Rectal smooth muscle tissue (tissue), 1 donor: ENCODE data around the gene FOSL2.

Experiments used
- H3K27ac ChIP-seq: one replicate; pipeline ENCODE4 v1.7.0; 2013; ENCODE audit warnings: low read depth, low read length, inconsistent platforms
- H3K27me3 ChIP-seq: one replicate; pipeline ENCODE4 v1.7.0; 2013; ENCODE audit warnings: low read length; ENCODE audit not compliant: control insufficient read depth, insufficient read depth
- H3K36me3 ChIP-seq: one replicate; pipeline ENCODE4 v1.7.0; 2013; ENCODE audit warnings: low read length; ENCODE audit not compliant: control insufficient read depth, insufficient read depth
- H3K4me1 ChIP-seq: one replicate; pipeline ENCODE4 v1.7.0; 2013; ENCODE audit warnings: low read length; ENCODE audit not compliant: control insufficient read depth, insufficient read depth
- H3K4me3 ChIP-seq: one replicate; pipeline ENCODE4 v1.7.0; 2013; ENCODE audit warnings: low read length
- H3K9ac ChIP-seq: one replicate; pipeline ENCODE4 v1.7.0; 2013; ENCODE audit warnings: low read length

Gene FOSL2

DNA sequence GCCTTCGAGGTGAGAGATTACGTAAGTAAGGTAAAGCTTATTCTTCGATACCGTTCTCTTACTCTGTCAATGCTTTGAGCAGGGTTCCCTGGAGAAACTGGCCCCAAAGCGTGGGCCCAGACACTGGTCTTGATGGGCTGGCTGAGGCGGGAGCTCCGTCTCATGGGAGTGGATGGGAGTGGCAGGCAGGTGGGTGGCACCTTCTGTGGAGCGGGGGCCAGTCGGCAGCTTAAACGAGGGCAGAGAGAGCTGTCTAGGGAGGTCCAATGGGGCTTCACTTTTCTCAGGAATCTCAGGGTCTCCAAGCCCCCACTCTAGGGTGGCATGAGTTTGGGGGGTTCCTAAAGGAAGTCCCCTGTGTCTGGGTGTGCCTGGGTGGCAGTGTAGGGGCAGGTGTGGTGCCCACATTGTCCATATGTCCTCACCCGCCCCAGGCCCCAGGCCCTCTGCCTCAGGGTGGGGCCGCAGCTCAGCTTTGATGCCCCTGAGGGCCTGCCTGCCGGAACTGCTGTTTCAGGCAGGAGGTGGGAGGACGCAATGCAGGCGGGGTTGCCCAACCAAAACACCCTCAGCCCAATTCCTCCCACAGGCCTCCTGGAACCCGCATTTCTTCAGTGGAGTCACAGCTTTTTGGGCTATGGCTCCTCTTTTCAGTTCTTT, 32.5 kb upstream of the FOSL2 start:
- H3K36me3 ChIP-seq = no peaks in the 10 kb centered on the region
- peaks cover 15% of the 10 kb centered on the region for H3K4me1 ChIP-seq
- no peak overlapping the region for H3K27ac ChIP-seq
- H3K27me3 ChIP-seq = no peaks in the 10 kb centered on the region
- H3K9ac ChIP-seq = no peak overlapping the region
- H3K4me3 ChIP-seq = no peak overlapping the region

DNA sequence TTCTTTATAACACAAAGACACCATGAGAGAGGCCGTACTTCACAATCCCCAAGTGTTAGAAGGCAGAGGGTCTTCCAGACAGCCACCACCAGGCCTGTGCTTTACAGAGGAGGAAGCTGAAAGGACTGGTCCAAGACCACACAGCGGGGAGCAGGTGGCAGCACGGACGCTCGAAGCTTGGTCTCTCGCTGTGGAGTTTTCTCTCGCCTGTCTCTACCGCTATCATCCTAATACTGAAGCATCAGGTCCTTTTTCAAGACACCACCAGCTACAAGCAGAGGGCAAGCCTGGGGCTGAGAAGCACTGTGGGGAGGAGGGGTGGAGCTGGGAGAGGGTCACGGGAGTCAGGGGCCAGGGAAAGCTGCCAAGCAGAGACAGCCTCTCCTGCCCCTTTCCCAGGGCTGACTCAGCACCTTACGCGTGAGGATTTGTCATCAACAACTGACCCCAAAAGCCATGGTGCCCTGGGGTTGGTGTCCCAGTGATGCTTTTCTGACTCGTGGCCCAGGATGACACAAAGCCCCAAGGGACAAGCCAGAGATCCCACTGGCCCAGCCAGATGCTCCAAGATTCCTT, 31.9 kb upstream of the FOSL2 start:
- no peaks in the 10 kb centered on the region for H3K36me3 ChIP-seq
- H3K27me3 ChIP-seq = no peaks in the 10 kb centered on the region
- no peak overlapping the region for H3K27ac ChIP-seq
- H3K4me3 ChIP-seq = no peak overlapping the region
- peaks cover 8% of the 10 kb centered on the region for H3K4me1 ChIP-seq
- no peak overlapping the region for H3K9ac ChIP-seq

DNA sequence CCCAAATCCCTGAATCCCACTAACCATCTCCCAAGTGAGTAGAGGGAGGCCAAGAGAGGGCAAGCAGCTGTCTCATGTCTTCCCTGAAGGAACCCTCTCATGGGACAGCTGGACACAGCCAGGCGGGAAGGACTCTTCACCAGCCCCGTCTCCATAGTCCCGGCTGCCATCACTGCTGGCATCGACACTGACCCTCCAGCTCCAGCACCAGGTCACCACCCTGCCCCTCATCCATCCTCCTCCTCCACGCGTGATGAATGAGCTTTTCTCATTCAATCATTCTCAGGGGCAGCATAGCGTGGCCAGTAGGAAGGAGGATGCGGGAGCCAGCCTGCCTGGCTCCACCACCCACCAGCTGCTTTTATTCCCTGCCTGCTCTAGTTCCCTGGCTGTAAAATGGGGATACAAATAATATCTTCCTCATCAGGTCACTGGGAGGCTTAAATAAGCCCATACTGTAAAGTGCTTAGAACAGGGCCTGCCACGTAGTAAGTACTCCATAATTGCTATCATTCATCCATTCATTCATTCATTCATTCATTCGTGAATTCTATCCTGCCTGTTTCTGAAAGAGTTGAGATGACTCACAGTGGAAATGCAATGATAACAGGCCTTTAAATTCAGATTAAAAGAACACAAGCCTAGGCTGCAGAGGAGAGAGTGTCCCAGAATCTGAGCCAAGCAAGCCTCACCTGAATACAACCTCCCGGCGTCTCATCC, 30.5 kb upstream of the FOSL2 start:
- Histone ChIP-seq H3K36me3 (no peaks in the 10 kb centered on the region), H3K27me3 (no peaks in the 10 kb centered on the region), H3K4me3 (no peak overlapping the region), H3K4me1 (no peaks in the 10 kb centered on the region), H3K9ac (no peak overlapping the region), H3K27ac (no peak overlapping the region)

DNA sequence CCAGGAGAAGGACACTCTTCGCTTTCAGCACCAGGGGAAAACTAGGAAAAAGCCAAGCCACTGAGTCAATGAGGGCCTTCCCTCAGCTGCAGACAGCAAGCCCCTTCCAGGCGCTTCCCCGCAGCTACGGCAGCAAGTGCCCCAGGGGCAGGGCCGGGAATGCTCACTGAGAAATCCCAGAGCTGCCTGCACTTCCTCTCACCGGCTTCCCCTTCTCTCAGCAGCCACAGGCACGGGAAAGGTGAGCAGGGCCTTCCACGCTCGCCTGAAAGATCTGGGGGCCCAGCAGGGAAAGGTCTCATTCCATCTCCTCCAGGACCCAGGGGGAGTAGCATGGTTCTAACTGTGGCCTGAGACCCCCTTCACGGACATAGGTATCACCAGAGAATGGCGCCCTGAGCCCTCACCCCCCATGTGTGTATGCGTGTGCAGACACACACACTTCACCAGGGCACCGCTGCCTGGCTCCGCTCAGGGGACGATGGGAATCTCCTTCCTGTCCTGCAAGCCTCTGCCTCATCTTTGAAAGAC, 29.6 kb upstream of the FOSL2 start:
- no peaks in the 10 kb centered on the region for H3K36me3 ChIP-seq
- H3K4me1 ChIP-seq = no peaks in the 10 kb centered on the region
- H3K4me3 ChIP-seq = no peak overlapping the region
- H3K9ac ChIP-seq = no peak overlapping the region
- no peak overlapping the region for H3K27ac ChIP-seq
- H3K27me3 ChIP-seq = no peaks in the 10 kb centered on the region

DNA sequence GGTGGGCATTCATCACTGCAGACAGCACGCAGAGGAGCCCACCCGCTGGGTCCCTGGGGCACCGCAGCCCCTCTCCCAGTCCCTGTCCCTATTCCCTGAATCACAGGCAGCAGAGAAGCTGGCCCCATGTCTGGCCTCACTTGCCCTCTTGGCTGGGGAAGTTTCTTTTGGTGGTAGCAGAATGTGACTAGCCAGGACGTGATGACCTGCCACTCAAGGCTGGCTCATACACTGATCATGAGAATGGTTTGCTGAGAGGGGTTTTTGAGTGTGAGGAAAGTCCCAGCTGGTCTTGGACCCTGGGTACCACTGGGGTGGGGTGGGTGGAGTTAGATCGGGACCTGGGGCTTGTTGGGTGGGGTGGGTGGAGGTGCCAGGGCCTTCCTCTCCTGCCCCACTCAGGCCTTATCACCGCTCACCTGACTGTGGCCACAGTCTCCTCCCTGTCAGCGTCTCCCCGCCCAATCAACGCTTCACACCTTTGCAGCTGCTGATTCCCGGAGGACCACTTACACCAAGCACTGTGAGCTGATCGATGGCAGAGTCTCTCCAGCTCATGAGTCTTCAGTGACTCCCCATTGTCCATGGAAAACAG, 28.9 kb upstream of the FOSL2 start:
- Histone ChIP-seq H3K27me3 (no peaks in the 10 kb centered on the region), H3K27ac (no peak overlapping the region), H3K9ac (no peak overlapping the region), H3K4me1 (no peaks in the 10 kb centered on the region), H3K4me3 (no peak overlapping the region), H3K36me3 (no peaks in the 10 kb centered on the region)

DNA sequence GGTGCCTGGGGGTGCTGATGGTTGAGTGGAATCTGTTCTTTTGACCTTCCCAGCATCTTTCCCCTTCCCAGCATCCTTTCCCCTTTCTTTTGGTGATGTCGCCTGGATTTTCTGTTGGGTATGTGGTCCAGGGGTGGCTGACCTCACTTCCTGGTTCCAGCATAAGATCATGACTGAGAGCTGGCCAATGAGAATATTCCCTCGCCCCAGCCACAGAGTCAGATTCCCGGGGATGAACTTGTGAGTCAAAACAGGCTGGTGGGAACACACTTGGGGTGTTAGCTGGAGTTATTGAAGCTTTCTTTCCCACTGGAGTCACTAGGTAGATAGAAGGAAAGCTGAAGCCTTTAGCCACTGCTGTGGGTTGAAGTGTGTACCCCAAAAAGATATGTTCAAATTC, 28.0 kb upstream of the FOSL2 start:
- no peaks in the 10 kb centered on the region for H3K27me3 ChIP-seq
- H3K4me1 ChIP-seq = no peaks in the 10 kb centered on the region
- no peak overlapping the region for H3K27ac ChIP-seq
- H3K4me3 ChIP-seq = no peak overlapping the region
- no peaks in the 10 kb centered on the region for H3K36me3 ChIP-seq
- no peak overlapping the region for H3K9ac ChIP-seq

DNA sequence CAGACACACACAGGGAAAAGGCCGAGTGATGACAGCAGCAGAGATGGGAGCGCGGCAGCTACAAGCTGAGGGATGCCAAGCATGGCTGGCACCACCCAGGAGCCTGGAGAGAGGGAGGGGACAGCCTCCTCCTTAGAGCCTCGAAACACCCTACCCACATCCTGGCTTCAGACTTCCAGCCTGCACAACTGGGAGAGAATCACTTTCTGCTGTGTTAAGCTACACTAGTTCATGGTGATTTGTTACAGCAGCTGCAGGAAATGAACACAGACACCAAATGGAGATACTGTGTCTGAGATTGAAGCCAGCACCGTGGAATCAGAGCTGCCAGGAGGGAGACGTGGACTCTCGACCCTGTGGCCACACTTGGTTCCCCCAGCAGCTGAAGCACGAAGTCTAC, 27.5 kb upstream of the FOSL2 start:
- Histone ChIP-seq H3K27me3 (no peaks in the 10 kb centered on the region), H3K9ac (no peak overlapping the region), H3K36me3 (no peaks in the 10 kb centered on the region), H3K4me1 (no peaks in the 10 kb centered on the region), H3K27ac (no peak overlapping the region), H3K4me3 (no peak overlapping the region)

DNA sequence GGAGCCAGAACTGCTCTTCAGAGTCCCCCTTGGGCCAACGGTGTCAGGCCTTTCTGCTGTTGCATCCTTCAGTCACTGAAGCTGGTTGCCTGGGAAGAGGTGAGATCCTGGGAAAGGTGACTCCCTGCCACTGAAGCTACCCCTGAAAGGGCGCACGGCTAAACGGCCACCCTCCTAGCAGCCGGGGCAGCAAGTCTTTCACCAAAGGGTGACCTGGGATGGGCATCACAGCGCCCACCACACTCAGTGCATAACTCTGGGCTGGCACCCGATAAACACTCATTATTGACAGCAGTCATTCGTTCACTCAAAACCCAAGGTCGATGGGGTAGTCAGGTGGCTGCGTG, 26.5 kb upstream of the FOSL2 start:
- Histone ChIP-seq H3K9ac (no peak overlapping the region), H3K4me1 (no peaks in the 10 kb centered on the region), H3K4me3 (peak overlapping the region; percentile 2), H3K27ac (no peak overlapping the region), H3K27me3 (no peaks in the 10 kb centered on the region), H3K36me3 (no peaks in the 10 kb centered on the region)

DNA sequence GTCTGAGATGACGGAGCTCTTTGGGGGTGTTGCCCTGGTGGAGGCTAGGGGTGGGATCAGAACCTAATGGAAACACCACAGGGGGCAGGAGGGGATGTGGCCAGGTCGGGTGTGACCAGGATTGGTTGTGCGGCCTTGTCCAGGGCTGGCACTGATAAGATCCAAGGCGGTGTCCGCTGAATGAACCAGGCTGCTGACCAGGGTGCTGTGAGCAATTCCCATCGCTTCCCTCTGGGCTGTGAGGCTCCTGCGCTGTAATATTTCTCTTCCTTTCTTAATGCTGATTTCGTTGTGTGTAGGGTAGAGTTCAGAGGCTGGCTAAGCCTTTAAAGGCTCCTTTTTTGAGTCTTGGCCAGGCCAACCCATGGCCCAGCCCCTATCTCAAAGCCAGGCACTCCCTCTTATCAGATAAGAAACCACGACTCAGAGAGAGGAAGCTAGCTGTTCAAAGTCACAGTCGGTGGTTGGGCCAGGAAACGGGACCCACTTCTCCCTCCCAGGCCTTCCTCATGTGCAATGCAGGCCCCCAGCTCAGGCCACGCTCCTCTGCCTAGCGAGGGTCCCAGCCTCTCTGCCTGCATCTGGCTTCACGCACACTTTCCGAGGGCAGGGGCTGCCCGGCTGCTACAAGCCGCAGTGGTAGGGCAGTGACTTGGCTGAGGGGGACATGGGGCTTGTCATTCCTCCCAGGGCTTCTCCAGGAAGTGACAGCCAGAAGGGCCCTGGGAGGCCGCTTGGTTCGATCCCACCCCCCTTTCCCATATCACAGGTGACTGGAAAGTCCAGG, 26.0 kb upstream of the FOSL2 start:
- no peaks in the 10 kb centered on the region for H3K27me3 ChIP-seq
- H3K36me3 ChIP-seq = no peaks in the 10 kb centered on the region
- H3K27ac ChIP-seq = no peak overlapping the region
- H3K9ac ChIP-seq = no peak overlapping the region
- H3K4me1 ChIP-seq = no peaks in the 10 kb centered on the region
- H3K4me3 ChIP-seq = peak overlapping the region; percentile 2

DNA sequence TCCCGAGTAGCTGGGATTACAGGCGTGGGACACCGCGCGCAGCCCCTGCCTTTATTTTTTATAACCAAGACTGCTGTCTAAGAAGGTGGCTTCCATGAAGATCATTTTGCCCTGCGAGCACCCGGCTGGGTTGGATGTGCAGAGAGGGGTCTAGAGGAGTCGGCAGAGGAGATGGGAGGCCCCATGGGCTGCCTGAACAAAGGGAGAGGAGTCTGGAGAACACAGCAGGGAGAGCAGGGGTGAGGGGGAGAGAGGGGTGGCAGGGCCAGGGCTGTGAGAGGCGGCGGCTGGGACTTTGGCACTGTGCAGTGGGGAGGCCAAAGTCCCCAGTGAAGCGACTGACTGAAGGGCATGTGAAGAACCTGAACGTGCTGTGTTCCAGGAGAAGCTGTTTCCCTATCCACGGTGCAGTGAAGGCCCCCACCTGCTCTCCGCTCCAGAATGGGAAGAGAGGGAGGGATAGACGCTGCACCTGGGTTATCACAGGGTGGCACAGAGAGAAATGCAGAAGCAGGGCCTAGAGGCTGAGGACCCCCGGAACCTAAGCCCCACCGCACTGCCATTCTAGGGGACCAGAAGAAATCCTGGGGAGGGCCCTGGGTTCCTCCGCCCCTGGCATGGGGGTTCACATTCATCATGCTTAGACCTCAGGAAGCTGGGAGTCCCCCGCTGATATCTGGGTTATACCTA, 24.8 kb upstream of the FOSL2 start:
- no peaks in the 10 kb centered on the region for H3K27me3 ChIP-seq
- H3K36me3 ChIP-seq = no peaks in the 10 kb centered on the region
- H3K4me1 ChIP-seq = no peaks in the 10 kb centered on the region
- no peak overlapping the region for H3K27ac ChIP-seq
- no peak overlapping the region for H3K9ac ChIP-seq
- no peak overlapping the region for H3K4me3 ChIP-seq

DNA sequence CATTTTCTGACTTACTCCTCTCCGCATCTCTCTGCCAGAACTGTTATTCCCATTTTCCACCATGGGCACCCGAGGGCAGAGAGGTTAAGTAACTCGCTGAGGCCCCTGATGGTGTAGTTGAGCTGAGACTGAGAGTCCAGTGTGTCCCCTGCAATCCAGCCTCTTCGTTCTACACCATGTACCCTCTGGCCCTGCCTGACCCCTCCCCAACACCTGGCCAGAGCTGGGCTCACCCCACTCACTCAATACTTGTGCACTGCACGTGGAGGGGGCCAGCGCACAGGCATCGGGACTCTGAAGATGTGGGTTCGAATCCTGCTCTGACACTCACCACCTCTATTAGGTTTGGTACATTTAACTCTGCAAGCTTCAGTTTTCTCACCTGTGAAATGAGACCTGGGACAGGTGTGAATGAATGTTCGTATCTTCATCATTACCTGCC, 24.3 kb upstream of the FOSL2 start:
- Histone ChIP-seq H3K27me3 (no peaks in the 10 kb centered on the region), H3K4me3 (no peak overlapping the region), H3K9ac (no peak overlapping the region), H3K36me3 (no peaks in the 10 kb centered on the region), H3K4me1 (no peaks in the 10 kb centered on the region), H3K27ac (no peak overlapping the region)
